ENCODE data around the gene MAP9.
"Not testable (repeated sequence)": the region's sequence is repeated elsewhere in the genome, so short reads cannot be mapped to it uniquely, and the experiment has no call there.

Gene MAP9

DNA sequence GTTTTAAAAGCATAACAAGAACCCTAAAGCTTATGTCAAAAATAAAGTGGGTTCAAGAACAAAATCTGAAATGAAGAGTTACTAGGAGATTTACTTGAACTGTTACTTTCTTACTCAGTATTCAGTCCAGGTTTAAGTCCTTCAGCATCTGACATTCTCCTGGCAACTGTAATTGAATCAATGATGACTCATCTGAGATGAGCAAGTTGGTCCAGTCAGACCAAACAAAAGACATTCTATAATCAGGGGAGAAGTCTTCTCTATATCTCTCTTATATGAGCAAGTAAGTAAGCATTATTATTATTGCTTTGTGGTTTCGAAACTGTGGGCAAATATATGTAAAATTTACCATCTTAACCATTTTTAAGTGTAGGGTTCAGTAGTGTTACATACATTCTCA is 34.6 kb downstream of the MAP9 start:
- DNase-seq (ENCODE audit: low read depth): no peak

DNA sequence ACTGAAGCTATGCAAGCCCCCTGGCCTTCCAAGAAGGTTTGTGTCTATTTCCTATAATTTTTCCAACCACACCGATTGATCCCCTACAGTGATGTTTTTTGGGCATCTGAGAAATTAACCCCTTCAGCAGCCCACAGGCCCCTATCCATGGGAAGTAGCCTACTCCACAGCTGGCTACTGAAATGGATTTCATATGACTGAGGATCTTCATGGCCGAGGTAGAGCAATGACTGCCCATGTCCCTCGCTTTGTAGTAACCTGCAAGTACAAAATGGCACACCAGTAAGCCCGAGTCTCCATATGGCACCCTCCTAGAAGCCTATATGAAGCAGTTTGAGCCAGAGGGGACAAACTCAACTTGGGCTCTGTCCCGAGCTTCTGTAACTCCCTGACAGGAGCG is 36.8 kb downstream of the MAP9 start:
- no peak for DNase-seq (ENCODE audit: low read depth)

DNA sequence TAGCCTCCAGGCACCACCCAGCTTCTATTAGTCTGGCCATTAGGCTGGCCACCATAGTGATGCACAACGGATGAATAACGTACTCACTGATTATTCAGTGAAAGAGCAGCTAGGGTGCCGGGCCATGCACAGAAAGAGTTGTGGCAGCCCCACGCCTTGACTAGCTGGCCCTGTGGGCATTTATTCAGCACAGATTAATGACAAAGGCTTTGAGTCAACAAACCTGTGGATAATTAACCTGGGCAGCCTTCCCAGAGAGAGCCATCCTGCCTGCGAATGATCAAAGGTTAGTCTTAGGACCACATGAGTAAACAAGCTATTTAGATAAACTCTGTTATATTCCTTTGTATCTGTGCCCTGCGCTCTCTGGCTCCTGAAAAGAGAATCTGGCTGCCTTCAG is 37.2 kb downstream of the MAP9 start:
- no peak for DNase-seq (ENCODE audit: low read depth)

DNA sequence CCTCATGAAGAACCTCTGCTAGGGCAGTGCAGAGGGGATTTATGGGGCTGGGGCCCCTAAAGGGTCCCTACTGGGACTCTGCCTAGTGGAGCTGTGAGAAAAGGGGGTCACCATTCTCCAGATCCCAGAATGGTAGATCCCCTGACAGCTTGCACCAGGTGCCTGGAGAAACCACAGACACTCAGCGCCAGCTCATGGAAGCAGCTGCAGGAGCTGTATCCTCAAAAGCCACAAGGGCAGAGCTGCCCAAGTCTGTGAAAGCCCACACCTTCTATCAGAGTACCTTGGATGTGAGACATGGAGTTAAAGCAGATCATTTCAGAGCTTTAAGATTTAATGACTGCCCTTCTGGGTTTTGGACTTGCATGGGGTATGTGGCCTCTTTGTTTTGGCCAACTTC is 38.6 kb downstream of the MAP9 start:
- DNase-seq (ENCODE audit: low read depth): no peak

DNA sequence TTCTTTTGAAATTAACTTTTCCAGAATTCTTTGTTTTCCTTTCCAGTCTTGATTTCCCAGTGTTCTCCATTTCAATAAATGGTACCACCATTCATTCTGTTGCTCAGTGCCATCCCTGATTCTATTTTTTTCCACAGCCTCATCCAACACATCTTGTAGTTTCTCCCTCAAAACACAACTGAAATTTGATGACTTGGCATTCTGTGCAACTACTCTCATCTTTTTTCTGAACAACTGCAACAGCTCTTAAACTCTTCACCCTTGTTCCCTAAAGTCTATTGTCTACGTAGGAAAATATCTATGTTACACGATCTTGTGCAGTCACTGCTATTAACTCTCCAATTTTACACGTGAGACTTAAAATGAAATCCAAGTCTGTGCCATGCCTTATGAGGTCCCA is 40.5 kb downstream of the MAP9 start:
- no peak for DNase-seq (ENCODE audit: low read depth)

DNA sequence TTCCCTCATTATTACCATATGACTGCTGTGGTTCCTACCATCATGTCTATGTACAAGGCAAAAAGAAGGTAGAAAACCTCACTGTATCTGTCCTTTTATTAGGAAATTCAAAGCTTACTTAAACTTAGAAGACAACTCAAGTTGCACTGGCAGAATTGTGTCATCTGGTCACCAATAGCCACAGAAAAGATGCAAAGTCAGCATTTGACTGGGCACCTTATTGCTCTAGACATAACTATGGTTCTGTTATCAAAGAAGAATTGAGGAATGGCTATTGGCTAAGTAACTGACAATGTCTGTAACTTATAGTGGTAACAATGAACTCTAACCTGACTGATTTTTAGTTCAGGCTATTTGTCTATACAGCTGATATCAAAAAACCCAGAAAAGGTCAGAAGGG is 45.3 kb downstream of the MAP9 start:
- no peak for DNase-seq (ENCODE audit: low read depth)

DNA sequence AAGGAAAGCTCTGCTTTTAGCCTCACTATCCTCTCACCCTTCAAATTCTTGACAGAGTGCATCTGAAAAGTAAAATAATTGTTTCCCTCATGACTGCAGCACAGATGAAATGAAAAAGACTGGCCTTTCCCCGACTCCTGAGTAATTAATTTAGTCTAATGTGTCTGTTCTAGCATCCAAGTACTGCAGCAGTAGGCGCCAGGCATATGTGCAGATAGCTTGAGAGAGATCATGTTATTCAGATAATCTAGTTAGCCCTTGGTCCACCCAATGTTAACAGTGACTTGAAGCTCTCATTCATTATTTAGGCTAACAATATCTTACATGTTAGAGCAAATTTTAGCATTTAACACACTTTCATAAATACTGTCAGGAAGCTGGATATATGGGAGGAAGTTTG is 54.0 kb downstream of the MAP9 start:
- no peak for DNase-seq (ENCODE audit: low read depth)

DNA sequence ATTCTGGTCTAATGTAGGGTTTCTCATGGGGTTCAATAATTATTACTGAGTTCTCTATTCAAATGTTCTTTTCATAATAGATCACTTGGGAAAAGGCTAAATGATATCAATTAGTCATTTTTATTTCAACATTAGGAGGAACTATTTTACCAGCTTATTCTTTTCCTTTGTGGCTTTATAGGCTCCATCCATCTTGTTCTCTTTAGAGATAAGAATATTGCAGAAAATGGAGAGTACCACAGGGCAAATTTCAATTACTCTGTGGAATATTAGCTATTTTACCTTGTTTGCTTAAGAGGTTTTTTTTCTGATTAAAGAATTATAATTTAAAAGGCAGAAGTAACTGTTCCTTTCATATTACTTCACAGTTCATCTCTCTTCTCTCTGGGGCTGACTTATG is 55.8 kb downstream of the MAP9 start:
- no peak for DNase-seq (ENCODE audit: low read depth)

DNA sequence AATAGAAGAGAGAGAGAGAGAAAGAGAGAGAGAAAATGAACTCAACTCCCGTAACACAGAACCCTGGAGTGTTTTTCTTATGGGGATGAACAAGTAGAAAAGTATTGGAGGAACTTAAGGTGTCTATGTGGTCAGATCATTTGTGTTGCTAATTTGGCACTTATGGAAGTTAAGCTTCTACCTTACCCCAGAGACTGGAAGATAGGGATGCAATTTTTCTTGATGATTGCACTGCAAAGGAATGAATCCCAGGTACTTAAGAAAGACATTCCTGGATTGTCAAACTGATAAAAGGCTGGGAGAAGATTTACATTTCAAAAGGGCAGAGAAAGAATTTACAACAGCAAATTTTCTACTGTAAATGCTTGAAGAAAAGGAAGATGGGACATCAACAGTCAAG is 57.2 kb downstream of the MAP9 start:
- no peak for DNase-seq (ENCODE audit: low read depth)

DNA sequence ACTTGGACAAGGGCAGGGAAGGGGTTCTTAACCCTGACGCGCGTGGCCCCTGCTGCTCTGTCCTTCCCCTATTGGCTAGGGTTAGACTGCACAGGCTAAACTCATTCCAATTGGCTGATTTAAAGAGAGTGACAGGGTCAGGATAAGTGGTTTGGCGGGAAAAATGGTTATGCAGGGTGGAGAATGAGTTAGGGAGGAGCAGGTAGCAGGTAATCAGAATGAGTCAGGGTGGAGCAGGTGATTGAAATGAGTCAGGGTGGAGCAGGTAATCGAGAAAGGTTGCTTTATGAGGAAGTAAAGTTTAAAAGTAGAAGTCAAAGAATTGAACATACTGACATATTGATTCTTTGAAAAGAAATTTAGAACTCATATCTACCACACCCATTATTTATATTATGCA is 64.7 kb downstream of the MAP9 start:
- not testable (repeated sequence) for DNase-seq (ENCODE audit: low read depth)

DNA sequence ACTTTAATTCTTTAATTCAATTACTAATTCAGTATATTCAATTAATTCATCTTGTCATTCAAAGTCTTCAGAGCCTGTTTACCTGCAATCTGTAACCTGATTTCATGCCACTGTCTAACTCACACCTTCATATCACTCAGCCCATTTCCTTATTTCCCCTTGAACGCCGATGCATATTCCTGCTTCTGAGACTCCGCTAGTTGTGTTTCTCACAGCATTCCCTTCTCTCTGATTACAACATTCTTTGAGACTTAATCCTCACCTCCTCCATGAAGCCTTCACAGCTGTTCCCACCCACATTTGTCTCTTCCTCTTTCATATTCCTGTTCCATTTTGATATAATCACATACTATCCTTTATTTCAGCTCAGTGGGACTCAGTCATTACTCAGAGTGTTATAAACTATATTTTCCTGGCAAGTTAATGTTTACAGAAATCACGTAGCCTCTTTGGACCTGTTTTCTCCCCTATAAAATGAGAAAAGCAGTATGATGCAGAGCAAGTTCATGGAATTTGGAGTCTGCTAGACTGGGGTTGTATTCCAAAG is 69.0 kb downstream of the MAP9 start:
- DNase-seq (ENCODE audit: low read depth): no peak

DNA sequence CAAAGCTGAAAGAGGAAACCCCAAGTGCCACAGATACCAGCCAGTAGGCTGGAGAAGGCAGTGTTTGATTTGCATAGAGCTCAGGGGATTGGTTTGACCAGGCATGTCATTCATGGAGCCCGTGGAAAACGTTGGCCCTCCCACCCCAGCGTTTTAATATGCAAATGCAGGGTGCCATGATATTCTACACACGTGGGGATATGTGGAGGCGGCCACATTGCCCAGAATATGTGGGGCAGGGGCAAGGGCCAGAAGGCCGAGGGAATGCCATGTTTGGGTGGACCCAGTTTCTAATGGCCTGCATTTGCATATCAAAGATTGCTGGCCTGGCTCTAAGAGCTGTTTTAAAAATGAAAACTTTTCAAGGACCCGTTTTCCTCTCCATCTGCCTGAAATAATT is 71.1 kb downstream of the MAP9 start:
- no peak for DNase-seq (ENCODE audit: low read depth)

DNA sequence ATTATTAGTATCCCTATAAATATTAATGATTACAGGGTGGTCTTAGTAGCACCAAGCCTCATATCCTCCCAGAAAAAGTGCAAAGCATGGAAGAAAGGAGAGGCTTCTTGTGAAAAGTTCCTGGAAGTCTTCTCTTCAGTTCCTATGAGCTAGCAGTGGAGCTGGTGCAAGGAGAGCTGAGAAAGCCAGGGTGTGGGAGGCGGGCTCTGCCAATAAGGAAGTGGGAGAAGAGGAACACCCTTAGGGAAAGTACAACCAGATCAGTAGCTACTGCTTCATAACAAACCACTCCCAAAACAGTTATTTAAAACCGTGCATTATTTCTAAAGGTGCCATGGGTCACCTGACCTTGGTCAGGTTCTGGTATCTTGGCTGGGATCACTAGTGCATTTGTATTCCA is 72.4 kb downstream of the MAP9 start:
- DNase-seq (ENCODE audit: low read depth): no peak

DNA sequence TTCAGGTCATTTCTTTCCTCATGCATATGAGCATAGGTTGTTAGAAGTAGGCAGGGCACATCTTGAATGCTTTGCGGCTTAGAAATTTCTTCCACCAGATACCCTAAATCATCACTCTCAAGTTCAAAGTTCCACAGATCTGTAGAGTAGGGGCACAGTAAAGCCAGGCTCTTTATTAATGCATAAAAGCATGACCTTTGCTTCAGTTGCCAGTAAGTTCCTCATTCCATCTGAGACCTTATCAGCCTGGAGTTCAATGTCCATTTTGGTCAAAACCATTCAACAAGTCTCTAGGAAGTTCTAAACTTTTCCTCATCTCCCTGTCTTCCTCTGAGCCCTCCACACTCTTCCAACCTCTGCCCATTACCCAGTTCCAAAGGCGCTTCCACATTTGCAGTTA is 77.7 kb downstream of the MAP9 start:
- no peak for DNase-seq (ENCODE audit: low read depth)
